Measurements from ENCODE around the gene PHF20. TPM values are rescaled to one million over a fixed set of nuclear protein-coding genes. Genes with fewer than 3 reads are reported as not detected.

PHF20 gene
- total RNA-seq, 1 donor, result 30.9 TPM

- H3K4me3 ChIP-seq (ENCODE audit: low read depth, low read length), result no peak overlapping the region
- DNase-seq (ENCODE audit: low read depth), result no peak
- TF ChIP-seq CTCF (IDR thresholded peaks at IDR 0.05; ENCODE audit: insufficient read depth, low read length), result no peak
Measured at GRCh38 chr20:35830264-35830663, 58.4 kb downstream of the PHF20 start.

- peak; percentile 62 for DNase-seq (ENCODE audit: low read depth)
- TF ChIP-seq CTCF (IDR thresholded peaks at IDR 0.05; ENCODE audit: insufficient read depth, low read length), result no peak
- H3K4me3 ChIP-seq (ENCODE audit: low read depth, low read length), result no peak overlapping the region
Measured at GRCh38 chr20:35831029-35831428, 59.2 kb downstream of the PHF20 start.

- no peak for TF ChIP-seq CTCF (IDR thresholded peaks at IDR 0.05; ENCODE audit: insufficient read depth, low read length)
- H3K4me3 ChIP-seq (ENCODE audit: low read depth, low read length), result no peak overlapping the region
- no peak for DNase-seq (ENCODE audit: low read depth)
Measured at GRCh38 chr20:35831971-35832370, 60.2 kb downstream of the PHF20 start.

- TF ChIP-seq CTCF (IDR thresholded peaks at IDR 0.05; ENCODE audit: insufficient read depth, low read length), result no peak
- no peak overlapping the region for H3K4me3 ChIP-seq (ENCODE audit: low read depth, low read length)
- no peak for DNase-seq (ENCODE audit: low read depth)
Measured at GRCh38 chr20:35833241-35833640, 61.4 kb downstream of the PHF20 start.

GRCh38 chr20:35837577-35838195 is 65.9 kb downstream of the PHF20 start:
- no peak overlapping the region for H3K4me3 ChIP-seq (ENCODE audit: low read depth, low read length)
- no peak for TF ChIP-seq CTCF (IDR thresholded peaks at IDR 0.05; ENCODE audit: insufficient read depth, low read length)
- DNase-seq (ENCODE audit: low read depth), result peak; percentile 43

- no peak for DNase-seq (ENCODE audit: low read depth)
- no peak overlapping the region for H3K4me3 ChIP-seq (ENCODE audit: low read depth, low read length)
- no peak for TF ChIP-seq CTCF (IDR thresholded peaks at IDR 0.05; ENCODE audit: insufficient read depth, low read length)
Measured at GRCh38 chr20:35838205-35838604, 66.4 kb downstream of the PHF20 start.

- TF ChIP-seq CTCF (IDR thresholded peaks at IDR 0.05; ENCODE audit: insufficient read depth, low read length), result no peak
- no peak for DNase-seq (ENCODE audit: low read depth)
- H3K4me3 ChIP-seq (ENCODE audit: low read depth, low read length), result no peak overlapping the region
Measured at GRCh38 chr20:35839904-35840303, 68.1 kb downstream of the PHF20 start.
